Testis (tissue), 2 donors: ENCODE results near the gene ATXN3.

ENCODE experiments used
- POLR2A ChIP-seq: fragments of 450-650 bp; IDR thresholded peaks from one replicate; pipeline ENCODE4 v1.6.1; 2017; ENCODE audit warnings: antibody characterized with exemption, mild to moderate bottlenecking, moderate library complexity
- TF ChIP-seq, protein P1 (sequence below), 3 experiments: fragments of 450-650 bp in 2 of 3; fragments of 200-600 bp in 1 of 3; sonication (generic) in 1 of 3; IDR thresholded peaks; one replicate each; pipeline ENCODE4 v1.5.1; 2016 to 2019; ENCODE audit warnings: antibody characterized with exemption in 3 of 3, mild to moderate bottlenecking in 2 of 3, moderate library complexity in 1 of 3

DNA sequence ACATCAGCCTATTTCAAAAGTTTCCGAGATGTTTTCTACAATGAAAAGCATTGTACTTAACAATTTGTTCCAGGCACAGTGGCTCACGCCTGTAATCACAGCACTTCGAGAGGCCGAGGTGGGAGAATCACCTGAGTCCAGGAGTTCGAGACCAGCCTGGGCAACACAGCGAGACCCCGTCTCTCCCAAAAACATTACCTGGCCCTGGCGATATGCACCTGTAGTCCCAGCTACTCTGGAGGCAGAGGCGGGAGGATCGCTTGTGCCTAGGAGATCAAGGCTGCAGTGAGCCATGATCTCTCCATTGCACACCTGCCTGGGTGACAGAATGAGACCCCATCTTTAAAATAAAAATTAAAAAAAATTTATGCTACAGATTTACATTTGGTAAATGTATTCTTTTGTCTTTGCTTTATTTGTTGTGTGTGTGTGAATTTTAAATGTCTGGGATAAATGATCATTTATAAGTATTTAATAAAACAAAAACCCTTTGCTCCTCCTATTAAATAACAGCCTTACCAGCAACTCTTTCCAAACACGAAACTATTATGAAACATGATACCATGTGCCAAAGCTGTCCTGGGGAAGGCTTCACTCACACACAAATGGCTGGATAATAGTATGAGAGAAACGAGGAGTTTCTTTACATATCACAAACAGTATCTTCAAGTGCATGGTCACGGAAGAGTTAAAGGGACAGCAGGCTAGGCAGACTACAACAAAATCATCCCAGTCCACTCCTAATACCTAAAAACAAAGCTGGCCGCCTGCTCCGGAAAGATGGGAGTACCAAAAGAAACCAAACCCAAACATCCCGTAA, 1.1 kb downstream of the ATXN3 start:
- TF ChIP-seq, protein P1, sequence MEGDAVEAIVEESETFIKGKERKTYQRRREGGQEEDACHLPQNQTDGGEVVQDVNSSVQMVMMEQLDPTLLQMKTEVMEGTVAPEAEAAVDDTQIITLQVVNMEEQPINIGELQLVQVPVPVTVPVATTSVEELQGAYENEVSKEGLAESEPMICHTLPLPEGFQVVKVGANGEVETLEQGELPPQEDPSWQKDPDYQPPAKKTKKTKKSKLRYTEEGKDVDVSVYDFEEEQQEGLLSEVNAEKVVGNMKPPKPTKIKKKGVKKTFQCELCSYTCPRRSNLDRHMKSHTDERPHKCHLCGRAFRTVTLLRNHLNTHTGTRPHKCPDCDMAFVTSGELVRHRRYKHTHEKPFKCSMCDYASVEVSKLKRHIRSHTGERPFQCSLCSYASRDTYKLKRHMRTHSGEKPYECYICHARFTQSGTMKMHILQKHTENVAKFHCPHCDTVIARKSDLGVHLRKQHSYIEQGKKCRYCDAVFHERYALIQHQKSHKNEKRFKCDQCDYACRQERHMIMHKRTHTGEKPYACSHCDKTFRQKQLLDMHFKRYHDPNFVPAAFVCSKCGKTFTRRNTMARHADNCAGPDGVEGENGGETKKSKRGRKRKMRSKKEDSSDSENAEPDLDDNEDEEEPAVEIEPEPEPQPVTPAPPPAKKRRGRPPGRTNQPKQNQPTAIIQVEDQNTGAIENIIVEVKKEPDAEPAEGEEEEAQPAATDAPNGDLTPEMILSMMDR (IDR thresholded peaks at IDR 0.05): no peak
- TF ChIP-seq POLR2A: no peak
